HL-60/S4 treated with retinoic acid at 250 ng/mL for 4 days and 3 days (cell line): ENCODE results near the gene HOXD11.

Source experiments
- in situ Hi-C: fragments of 300-500 bp; cut with MboI; formaldehyde crosslinking; loops from 2 replicates; pipeline ENCODE4 v1.7.0; 2022; ENCODE audit warnings: low sequenced_read_pairs

The HOXD11 gene

DNA sequence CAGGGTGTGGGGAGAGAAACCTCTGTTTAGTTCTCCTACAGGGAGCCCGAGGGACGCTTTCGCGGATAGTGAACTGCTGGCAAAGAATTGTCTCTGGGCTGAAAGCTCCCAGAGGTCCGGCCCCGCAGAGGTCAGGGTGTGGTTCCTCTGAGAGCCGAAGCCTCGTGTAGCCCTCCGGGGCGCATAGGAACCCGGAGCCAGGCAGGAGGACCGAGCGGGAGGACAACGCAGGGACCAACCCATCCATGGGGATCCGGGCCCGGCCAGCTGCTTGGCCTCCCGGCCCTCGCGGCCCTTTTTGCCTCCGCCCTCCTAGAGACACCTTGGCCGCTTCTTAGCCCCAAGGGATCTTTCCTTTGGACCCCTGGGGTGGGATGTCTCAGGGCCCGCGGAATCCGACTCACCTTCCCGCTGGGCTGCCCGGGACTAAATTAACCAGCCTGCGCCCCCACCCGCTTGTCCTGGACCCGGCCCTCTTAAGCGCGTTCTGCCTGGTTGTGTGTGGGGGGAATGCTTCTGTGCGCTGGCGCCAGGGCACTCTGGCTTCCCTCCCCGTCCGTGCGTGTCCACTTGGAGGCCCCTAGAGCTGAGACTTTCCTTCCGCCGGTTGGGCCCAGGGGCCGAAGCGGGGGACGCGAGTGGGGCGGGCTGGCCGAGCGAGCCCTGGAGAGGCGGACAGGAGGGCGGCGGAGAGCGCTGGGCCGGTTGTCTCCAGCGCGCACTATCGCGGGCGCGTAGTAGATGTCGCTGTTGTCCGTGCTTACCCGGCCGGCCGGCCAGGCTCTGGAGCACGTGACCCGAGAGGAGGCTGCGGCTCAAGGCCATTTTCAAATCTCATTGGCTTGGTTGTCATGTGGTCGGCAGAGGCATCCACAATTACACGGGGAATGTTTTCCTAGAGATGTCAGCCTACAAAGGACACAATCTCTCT is 9.1 kb downstream of the HOXD11 start, which contains the start of gene HOXD10:
Gene HOXD10, plus strand, starts transcription at position 896 of the 931 bp plus-strand sequence. CDS start 56 bp downstream, outside the sequence.
- in situ Hi-C loops = loop anchor here (25.0 kb wide), 1 partner anchor 1196 kb away; no protein-coding TSS in a partner anchor

DNA sequence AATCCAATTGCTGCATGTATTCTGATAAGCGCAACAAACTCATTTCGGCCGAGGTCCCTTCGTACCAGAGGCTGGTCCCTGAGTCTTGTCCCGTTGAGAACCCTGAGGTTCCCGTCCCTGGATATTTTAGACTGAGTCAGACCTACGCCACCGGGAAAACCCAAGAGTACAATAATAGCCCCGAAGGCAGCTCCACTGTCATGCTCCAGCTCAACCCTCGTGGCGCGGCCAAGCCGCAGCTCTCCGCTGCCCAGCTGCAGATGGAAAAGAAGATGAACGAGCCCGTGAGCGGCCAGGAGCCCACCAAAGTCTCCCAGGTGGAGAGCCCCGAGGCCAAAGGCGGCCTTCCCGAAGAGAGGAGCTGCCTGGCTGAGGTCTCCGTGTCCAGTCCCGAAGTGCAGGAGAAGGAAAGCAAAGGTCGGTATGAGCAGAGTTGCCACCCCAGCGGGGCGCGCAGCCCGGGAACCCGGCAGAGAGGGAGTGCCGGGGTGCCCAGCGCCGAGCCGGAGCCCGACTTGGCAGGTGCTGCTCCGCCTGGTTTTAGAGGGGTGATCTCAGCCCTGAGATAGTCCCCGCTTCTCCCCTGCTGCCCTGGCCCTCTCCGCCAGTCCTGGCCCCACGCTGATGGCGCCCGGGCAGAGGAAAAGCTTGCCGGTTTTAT is 10.2 kb downstream of the HOXD11 start:
- in situ Hi-C loops = loop anchor here (25.0 kb wide), 1 partner anchor 1195 kb away; no protein-coding TSS in a partner anchor

GRCh38 chr2:176117823-176118371 is 10.8 kb downstream of the HOXD11 start:
- in situ Hi-C loops = loop anchor here (25.0 kb wide), 1 partner anchor 1194 kb away; no protein-coding TSS in a partner anchor

- in situ Hi-C loops = loop anchor here (25.0 kb wide), 1 partner anchor 1194 kb away; no protein-coding TSS in a partner anchor
These were observed 11.7 kb downstream of the HOXD11 start for GRCh38 chr2:176118601-176119339.

- in situ Hi-C loops = loop anchor here (25.0 kb wide), 1 partner anchor 1192 kb away; no protein-coding TSS in a partner anchor
These were observed 13.5 kb downstream of the HOXD11 start for GRCh38 chr2:176120364-176121189.

GRCh38 chr2:176121190-176122051 is 14.3 kb downstream of the HOXD11 start:
- in situ Hi-C loops = loop anchor here (25.0 kb wide), 1 partner anchor 1191 kb away; no protein-coding TSS in a partner anchor

GRCh38 chr2:176122052-176122682 is 15.1 kb downstream of the HOXD11 start:
- in situ Hi-C loops = loop anchor here (25.0 kb wide), 1 partner anchor 1190 kb away; no protein-coding TSS in a partner anchor

- in situ Hi-C loops = loop anchor here (25.0 kb wide), 1 partner anchor 1189 kb away; no protein-coding TSS in a partner anchor
These were observed 15.8 kb downstream of the HOXD11 start, which contains the start of gene HOXD9 for GRCh38 chr2:176122683-176123410. TSS of gene HOXD9 (plus strand) at chr2:176122719. CDS start at chr2:176122769, 50 bp downstream.

DNA sequence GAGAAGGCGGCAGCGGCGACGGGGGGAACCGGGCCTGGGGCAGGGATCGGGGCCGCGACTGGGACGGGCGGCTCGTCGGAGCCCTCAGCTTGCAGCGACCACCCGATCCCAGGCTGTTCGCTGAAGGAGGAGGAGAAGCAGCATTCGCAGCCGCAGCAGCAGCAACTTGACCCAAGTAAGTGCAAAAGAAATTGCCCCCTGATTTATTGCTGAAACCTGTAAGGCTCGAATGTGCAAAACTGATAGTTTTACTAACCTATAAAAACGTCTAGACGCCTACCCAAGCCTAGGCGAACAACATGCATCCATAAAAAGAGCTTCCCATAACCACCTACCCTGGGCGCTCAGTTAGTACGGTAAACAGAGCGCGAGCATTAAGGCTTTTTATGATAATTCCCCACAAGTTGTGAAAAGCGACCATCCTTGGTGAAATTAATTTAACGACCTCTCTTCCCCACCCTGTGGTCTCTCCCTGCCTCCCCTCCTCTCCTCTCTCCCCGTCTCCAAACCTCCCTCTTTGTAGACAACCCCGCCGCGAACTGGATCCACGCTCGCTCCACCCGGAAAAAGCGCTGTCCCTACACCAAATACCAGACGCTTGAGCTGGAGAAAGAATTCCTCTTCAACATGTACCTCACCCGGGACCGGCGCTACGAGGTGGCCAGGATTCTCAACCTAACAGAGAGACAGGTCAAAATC is 16.5 kb downstream of the HOXD11 start:
- in situ Hi-C loops = loop anchor here (25.0 kb wide), 1 partner anchor 1189 kb away; no protein-coding TSS in a partner anchor

DNA sequence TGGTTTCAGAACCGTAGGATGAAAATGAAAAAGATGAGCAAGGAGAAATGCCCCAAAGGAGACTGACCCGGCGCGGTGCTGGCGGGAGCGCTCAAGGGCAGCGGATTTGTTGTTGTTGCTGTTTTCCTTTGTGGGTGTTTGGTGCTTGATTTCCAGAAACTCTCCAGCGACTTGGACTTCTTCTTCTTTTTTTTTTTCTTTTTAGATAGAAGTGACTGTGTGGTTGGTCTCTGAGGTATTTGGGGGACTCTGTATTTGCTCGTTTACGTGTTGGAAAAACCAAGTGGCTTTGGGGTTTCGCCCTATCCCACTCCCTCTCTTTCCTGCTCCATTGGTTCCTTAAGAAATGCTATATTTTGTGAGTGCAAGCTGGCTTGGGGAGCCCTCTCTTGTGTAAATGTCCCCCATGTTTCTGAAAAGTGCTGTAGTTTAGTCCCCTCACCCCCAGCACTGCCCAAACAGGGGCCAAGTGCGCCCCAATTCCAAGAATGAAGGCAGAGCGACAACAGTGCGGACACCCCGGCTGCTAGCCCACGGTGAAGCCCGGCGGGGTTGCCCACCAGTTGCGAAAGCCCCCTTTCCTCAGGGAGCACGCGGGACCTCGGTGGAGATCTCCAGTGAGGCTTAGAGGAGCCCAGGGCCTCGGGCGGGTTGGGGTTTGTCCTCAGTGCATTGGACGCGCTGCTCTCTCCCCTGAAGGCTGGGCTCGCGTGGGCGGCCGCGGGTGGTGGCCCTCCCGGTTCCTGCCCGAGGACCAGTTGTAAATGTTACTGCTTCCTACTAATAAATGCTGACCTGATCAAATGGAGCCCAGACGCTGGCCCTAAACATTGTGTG is 17.2 kb downstream of the HOXD11 start:
- in situ Hi-C loops = loop anchor here (25.0 kb wide), 1 partner anchor 1188 kb away; no protein-coding TSS in a partner anchor

- in situ Hi-C loops = loop anchor here (25.0 kb wide), 4 partner anchors 337 to 1187 kb away; no protein-coding TSS in a partner anchor
These were observed 18.1 kb downstream of the HOXD11 start for GRCh38 chr2:176124947-176125771.

GRCh38 chr2:176125772-176126054 is 18.6 kb downstream of the HOXD11 start:
- in situ Hi-C loops = loop anchor here (25.0 kb wide), 3 partner anchors 337 to 1012 kb away; no protein-coding TSS in a partner anchor

DNA sequence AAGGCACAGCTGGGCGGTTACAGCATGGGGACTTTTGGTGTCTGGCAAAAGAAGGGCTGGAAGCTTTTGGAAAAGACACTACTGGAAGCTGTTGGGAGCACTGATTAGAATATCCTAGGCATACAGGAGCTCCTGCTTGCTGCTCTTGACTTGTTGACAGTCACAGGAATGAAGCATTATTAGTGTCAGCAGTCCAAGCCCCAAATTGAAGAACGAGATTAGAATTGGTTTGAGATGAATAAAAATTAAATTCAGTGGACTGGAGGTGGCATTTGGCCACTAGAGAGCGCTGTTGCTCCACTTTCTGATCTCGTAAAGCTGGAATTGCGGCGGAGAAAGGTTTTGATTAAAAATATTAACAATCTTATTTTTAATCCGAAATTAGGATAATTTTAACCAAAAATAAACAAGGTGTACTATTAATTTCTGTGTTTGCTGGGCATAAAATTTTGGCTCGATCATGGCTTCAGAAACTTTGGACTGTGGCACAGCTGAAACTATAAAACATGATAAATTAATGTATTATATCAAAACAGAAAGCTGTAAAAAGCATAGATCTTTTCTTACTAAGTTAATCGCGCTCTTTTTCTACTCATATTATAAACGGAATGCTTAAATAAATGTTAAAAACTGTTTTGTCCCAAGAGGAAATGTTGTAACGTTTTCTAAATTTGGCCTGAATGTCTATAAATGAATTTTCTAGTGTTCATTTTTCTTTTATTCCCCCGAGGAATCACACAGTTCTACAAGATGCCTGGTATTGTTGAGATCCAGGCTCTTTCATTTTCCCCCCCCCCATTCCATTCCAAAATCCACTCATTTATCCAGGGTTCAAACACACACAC is 20.1 kb downstream of the HOXD11 start:
- in situ Hi-C loops = loop anchor here (25.0 kb wide), 3 partner anchors 335 to 1010 kb away; no protein-coding TSS in a partner anchor

DNA sequence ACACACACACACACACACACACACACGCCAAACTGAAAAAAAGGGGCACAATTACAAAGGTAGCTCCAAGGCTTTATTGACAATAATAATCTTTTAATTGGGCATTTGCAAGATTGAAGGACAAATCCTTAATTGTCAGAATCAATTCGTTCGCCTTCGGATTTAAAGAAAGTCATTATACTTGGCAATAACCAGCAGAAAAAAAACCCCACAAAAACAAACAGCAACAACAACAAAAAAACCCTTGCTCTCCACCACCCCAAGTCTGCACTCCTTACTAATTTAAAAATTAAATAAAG is 20.6 kb downstream of the HOXD11 start:
- in situ Hi-C loops = loop anchor here (25.0 kb wide), 3 partner anchors 335 to 1010 kb away; no protein-coding TSS in a partner anchor
